Islet precursor cell (in vitro differentiated cells): ENCODE results near the gene CPD.
A peak's percentile ranks its signal among the peaks of the same experiment; 100 is the strongest.
"Not testable (repeated sequence)": the region's sequence is repeated elsewhere in the genome, so short reads cannot be mapped to it uniquely, and the experiment has no call there.

Experiments
- DNase-seq: peaks from one replicate; pipeline ENCODE4 v3.0.0-alpha.2; 2018

The CPD gene

DNA sequence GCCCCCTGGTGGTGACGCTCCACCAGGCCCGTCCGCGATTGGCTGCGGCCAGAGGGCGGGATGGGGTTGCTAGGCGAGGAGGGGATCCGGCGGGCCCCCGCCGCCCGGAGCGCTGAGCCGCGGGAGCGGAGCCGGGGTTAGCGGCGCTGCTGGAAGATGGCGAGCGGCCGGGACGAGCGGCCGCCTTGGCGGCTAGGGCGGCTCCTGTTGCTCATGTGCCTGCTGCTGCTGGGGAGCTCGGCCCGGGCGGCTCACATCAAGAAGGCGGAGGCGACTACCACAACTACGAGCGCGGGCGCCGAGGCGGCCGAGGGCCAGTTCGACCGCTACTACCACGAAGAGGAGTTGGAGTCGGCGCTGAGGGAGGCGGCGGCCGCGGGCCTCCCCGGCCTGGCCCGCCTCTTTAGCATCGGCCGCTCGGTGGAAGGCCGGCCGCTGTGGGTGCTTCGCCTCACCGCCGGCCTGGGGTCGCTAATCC, at the start of gene CPD:
CPD (plus strand) TSS at position 103 of the 478 bp plus-strand sequence; CDS start at position 157, 54 bp downstream.
- peak; percentile 99 for DNase-seq

DNA sequence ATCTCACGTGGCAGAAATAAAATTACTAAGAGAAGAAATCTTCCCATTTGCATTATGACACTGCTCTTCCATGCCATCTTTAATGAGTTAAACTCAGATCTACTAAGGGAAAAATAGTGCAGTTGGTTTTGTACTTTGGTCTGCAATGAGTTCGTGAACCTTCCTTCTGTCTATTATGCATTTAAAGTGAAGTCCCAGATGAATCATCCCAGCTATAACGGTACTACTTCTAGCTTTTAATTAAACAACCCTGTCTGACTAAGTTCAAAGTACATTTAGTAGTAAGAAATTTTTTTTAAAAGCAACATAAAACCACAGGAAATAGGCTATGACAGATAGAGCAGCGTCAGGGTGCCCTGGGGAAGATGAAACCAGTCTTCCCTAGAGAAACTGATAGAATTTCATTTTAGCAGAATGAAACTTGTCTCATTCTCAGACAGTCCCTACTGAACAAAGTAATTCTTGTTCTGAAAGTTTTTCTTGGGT, 46.6 kb upstream of the CPD start:
- no peak for DNase-seq

DNA sequence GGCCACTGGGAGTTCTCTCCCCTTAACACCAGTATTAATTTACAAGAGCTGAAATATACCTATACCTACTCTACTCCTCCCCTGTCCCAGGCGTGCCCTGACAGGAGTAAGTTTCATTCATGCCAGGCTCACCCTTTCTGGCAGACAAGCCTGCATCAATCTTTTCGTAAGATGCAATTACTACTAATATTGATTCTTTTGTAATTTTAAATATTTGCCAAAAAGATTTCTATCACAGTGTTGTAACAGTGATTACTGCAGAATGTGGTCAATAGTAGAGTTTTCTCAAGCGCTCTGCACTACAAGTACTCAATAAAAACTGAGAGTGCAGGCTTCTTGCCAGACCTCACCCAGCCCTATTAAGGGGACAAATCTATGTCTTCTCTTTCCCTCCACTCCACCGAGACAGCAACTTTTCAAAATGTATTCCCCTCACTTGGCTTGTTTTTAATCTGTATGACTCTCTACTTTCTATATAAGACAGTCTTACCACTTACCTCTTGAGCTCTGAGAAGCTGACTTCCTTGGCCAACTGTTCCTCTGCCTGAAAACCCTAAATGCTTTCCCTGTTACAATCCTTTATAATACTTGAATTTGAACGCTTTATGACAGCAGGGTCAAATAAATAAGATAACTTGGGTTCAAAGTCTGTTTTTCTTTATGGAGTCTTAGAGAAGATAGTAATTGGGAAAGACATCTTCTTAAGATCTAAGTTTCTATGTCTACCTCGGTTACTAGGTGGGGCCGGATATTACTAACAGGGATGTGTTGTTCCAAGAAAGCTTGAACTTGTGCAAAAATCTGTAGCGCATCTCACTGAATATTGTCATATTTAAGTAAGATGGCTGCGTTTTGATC, 45.0 kb upstream of the CPD start, which contains the start of gene TMIGD1:
TMIGD1 (minus strand) TSS at position 555 of the 858 bp plus-strand sequence. CDS start 1,924 bp downstream, outside the sequence.
- peak; percentile 14 for DNase-seq

DNA sequence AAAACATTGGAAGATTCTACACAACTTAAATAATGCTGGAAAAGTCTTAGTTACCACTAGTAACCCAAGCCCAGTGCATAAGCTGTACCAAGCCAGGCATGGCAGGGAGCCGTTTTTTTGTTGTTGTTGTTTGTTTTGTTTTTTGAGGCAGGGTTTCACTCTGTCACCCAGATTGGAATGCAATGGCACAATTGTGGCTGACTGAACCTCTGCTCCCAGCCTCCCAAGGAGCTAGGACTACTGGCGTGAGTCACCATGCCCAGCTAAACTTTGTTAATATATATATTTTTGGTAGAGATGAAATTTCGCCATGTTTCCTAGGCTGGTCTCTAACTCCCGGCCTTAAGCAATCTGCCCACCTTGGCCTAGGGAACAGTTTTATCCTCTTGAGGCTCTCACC, 44.3 kb upstream of the CPD start:
- DNase-seq, result peak; percentile 45

DNA sequence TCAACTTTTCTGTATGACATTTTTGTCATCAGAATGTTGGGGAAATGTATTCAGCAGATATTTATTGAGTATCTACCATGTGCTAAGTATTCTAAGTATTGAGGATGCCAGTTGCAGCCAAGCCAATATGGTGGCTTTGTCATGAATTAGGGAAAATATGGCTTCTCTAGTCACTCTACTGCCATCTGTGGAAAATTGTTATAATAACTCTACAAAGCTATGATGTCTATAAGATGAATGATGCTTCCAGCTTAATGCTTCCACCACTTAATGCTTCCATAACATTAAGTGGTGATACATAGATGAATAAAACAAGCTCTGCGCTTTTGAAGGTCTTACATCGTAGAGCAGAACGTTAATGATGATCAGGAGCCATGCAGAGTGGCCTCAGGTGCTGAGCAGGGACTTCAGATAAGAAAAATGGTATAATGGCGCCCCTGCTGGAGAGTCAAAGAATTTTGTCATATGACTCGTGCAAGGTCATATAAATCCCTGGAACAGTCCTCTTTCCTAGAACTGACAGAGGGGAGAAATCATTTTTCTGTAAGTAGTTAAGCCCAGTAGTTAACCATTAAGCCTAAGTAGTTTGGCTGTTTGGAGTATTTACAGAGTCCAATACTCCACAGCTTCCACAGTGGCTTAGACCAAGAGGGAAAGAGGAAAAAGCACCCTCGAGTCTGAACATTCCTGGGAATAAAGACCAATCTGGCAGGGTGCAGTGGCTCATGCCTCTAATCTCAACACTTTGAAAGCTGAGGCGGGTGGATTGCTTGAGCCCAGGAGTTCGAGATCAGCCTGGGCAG, 42.2 kb upstream of the CPD start:
- DNase-seq, result peak; percentile 75

DNA sequence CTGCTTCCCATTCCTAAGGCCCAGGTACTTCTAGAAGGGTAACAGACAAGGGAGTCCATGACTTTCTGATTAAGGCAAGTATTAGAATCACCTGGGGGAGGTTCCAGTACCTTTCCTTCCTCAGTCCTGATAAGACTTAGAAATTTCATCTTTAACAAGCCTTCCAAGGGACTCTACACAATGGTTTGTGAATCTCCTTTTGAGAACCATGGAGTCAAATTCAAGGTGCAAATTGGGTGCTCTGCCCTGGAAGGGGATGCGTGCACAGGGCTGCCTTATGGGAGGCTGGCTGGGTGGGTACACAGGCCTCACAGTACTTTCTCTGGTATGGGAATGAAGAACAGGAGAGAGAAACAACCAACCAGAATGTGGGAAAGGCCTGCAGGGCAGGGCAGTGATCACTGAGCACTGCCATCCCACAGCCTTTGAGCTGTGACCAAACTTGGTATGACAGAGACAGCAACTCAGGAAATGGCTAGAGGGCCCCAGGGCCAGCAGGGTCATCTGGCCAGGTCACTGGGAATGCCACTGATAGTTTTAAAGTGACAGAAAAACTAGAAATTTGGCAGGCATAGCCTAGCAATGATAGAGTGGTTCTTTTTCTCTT, 41.2 kb upstream of the CPD start:
- peak; percentile 94 for DNase-seq

DNA sequence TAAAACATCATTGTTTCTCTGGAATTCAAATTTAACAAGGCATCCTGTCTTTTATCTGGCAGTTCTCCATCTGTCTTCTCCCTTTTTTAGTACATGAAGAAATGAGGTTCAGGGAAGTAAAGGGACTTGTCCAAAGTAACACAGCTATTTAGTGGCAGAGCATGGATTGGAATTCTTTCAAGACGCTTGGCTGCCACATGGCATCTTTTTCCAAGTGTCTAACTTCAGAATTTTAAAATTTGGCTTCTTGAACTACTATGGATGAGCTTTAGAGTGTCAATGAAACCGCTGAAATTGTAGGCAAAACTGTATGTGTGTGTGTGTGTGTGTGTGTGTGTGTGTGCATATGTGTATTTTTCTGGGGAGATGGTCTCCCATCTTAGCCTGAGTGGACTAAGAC, 39.6 kb upstream of the CPD start:
- no peak for DNase-seq

DNA sequence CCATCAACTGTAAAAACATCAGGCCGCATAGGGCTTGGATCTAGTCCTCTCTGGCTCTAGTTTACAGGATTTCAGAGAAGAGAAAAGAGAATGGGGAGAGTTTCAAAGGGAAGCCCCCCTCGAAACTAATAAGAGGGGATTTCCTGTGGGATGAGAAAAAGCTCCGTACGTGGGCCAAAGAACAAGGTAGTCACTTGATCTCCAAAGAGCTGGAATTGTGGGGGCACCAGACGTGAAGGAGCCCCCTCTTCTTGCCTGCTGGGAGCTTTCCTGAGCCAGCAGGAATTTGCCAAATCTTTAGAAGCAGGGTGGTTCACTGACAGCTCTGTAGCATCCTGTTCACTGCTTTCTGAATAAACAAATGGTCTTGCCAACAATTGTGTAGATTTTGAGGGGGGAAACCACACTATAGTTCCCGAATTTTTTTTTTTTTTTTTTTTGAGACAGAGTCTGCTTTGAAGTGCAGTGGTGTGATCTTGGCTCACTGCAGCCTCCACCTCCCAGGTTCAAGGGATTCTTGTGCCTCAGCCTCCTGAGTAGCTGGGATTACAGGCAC, 37.8 kb upstream of the CPD start:
- no peak for DNase-seq

DNA sequence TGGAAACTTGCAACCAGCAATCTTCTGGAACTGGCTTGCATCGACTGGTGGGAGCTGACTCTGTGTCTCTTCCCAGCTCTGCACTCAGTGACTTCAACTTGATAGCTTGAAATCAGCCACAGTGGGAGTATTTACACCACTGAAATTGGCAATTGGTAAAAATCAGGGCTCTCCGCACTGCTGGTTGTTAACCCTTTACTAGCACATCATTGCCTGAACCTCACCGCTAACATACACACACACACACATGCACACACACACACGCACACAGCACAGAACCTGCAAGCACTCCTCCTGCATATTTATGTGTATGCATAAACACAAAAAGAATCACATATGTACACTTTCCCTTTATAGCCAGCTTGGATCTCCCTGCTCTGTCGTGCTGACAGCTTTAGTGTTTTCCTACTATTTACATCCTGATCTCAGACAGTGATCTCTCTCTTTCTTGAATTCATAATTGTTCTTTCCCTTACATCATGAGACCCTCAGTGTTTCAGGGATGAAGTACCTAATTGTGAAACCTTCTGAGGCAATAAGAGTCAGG, 37.0 kb upstream of the CPD start:
- peak; percentile 40 for DNase-seq

DNA sequence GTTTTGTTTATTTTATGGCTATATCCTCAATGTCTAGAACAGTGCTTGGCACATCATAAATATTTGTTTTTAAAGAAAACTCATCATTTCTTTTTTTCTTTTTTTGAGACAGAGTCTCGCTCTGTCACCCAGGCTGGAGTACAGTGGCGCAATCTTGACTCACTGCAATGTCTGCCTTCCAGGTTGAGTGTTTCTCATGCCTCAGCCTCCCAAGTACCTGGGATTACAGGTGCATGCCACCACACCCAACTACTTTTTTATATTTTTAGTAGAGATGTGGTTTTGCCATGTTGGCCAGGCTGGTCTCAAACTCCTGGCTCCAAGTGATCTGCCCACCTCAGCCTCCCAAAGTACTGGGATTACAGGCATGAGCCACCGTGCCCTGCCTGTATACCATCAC, 35.5 kb upstream of the CPD start:
- peak; percentile 26 for DNase-seq

DNA sequence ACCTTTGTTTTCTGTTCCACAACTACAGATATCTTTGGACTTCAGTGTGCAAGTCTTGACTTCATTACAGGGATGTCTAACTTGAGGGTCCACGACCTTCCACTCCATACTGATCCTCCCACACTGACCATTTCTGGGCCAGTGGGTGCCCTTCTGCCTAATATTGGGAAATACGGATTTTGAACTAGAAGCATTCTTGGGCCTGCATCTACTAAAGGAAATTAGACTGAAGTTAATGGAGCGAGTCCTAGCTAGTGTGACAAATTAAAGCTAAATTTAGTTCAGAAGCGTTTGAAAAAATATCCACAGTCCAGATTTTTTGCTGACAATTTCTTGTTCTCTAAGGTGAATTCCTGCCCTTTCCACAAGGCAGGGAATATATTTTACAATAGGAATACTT, 34.9 kb upstream of the CPD start:
- peak; percentile 29 for DNase-seq

DNA sequence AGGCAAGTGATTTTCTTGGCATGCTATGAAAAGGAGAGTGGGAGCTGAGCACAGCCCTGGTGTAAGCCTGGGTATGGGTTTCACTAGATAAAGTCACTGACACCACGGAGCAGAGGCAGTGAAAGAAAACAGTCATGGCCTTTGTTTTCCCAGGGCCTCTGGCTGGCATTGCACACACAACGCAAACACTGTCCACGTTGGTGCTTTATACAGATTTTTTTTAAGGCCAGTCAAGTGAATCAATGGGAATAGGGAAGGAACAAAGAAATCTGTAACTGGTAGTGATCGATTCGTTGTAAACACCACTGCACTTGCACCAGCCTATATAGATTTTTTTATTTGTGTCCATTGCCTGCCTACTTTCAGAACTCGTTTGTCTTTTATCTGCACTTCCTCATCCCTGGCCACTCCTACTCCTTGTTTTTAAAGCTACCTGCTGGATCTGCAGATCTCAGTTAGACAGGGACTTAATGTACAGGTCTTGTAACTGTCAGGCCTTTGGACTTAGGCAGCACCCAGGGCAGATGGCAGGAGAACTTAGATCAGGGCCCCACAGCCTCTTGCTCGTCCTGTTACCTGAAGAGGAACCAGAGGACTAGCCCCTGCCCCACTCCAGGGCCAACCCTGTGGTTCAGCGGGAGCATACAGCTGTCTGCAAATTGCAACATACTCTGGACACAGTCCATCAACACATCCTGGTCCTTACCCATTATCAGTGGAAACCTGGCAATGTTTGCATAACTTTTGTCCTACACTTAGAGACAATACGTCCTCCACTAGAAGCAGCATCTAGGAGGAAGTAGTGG, 34.2 kb upstream of the CPD start:
- DNase-seq, result peak; percentile 80

DNA sequence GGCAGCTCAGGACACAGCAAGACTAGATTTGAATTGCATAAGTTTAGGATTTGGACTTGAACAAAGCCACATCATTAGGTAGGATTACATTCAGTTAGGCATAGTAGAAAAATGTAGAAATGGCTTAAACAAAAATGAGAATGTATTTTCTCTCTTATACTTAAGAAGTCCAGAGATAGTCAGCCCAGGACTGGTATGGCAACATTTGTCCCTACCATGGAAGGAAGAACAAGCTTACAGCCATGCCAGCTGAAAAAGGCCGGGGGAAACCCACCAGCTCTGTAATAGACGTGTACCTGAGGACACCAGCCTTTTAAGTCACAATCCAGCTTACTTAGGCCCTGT, 33.7 kb upstream of the CPD start:
- no peak for DNase-seq

DNA sequence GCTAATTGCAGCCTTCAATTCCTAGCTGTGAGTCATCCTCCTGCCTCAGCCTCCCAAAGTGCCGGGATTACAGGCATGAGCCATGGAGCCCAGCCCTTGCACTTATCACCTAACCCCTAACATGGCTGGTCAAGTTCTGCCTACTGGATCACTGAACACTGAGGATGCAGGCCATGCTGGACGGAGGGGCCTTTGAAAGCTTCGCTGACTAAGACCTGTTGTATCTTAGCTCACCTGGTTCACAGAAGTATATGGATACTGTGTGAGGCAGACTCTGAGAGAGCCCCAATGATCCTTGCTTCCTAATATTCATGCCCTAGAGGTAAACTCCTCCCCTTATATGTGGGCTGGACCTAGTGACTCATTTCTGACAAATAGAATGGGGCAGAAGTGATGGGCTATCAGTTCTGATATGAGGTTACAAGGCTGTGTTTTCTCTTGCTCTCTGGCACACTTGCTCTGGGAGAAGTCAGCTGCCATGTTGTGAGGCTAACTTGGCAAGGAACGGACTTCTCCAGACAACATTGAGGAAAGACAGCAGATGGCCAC, 33.1 kb upstream of the CPD start:
- no peak for DNase-seq

DNA sequence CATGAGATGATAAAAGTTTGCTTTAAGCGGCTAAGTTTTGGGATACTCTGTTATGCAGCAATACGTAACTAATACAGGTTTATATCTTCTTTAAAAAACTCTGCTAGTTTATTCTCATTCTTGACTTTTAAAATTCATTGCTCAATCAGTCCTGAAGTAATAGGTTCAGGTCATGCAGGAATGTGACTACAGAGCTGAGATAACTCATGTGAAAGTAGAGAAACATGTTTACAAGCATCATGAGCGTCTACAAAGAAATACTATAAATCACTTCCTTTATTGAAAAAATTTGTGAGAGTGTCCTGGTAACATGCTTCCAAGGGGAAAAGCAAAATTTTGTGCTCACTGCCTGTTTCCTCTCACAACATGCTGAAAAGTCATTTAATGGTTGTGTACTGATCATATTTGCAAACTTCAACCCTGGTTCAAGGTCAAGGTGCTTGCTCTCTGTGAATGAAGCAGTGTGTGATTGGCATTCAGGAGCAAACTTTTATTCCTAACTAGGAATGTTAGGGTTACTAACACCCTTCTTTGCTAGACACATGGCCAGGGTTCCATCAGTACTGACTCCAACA, 32.4 kb upstream of the CPD start:
- no peak for DNase-seq

DNA sequence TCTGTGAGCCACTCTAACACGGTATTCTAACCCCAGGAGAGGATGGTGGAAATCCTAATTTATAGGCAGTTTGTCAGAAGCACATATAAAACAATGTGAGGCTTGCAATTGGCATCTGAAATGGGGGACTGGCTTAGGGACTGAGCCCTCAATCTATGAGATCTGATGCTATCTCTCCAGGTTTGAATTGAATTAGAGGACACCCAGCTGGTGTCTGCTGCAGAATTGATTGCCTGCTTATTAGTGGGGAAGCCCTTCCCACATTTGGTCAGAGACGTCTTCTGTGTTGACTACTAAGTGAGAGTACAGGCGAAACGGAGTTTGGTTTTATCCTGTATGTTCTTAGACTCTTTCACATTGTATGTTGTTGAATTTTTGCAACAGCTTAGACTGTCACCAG, 31.2 kb upstream of the CPD start:
- DNase-seq, result peak; percentile 36

DNA sequence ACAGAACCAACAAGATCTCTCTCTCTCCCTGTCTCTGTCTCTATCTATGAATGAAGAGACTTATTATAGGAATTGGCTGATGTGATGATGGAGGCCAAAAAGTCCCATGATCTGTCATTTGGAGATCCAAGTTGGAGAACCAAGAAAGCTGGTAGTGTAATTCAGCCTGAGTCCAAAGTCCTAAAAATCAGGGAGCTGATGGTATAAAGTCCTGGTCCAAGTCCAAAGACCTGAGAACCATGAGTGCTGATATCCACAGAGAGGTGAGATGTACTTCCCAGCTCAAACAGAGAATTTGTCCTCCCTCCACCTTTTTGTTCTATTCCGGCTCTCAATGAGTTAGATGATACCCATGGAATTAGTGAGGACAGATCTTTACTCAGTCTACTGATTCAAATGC, 29.5 kb upstream of the CPD start:
- DNase-seq, result no peak

DNA sequence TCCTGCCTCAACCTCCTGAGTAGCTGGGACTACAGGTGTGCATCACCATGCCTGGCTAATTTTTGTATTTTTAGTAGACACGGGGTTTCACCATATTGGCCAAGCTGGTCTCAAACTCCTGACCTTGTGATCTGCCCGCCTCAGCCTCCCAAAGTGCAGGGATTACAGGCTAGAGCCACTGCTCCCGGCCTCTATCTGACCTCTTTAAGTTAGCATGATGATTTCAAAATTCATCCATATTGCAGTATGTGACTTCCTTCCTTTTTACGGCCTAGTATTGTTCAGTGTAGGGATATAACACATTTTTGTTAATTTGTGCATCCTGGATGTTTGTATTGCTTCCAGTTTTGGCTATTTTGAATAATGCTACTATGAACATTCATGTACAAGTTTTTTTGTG, 27.5 kb upstream of the CPD start:
- not testable (repeated sequence) for DNase-seq

DNA sequence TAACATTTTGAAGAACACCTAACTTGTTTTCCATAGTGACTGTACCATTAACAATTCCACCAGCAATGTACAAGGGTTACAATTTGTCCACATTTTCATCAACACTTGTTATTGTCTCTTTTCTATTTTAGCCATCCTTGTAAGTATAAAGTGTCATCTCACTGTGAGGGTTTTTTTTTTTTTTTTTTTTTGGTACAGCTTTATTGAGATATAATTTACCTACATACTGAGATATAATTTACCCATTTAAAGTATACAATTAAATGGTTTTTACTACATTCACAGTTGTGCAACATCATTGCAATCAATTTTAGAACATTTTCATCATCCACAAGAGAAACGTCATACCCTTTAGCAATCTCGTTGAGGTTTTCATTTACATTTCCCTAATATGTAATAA, 27.0 kb upstream of the CPD start:
- DNase-seq, result no peak

DNA sequence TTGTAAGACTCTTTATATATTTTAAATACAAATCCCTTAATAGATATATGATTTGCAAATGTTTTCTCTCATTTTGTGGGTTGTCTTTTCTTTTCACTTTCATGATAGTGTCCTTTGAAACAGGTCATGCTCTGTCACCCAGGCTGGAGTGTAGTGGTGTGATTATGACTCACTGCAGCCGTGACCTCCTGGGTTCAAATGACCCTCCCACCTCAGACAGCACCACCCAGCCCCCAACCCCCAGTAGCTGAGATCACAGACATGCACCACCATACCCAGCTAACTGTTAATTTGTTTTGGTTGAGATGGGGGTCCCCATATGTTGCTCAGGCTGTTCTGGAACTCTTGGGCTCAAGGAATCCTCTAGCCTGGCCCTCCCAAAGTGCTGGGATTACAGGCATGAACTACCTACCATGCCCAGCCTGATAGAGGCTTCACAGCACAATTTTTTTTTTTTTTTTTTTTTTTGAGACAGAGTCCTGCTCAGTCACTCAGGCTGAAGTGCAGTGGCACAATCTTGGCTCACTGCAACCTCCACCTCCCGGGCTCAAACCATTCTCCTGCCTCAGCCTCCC, 26.4 kb upstream of the CPD start:
- no peak for DNase-seq

DNA sequence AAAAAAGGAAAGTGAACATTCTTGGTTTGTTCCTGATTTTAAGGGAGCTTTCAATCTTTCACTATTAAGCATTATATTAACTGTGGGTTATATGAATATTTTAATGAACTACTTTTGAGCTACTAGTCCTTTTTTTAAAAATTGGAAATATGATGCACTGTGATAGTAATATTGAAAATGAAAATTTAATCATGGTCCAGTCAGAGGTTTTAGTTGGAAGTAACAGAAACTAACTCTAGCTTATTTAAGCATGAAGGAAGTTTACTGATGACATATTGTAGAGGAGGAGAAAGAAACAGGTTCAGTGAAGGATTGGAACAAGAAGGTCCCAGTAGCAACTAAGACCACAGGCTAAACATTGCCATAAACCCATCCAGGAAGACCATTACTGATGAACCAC, 24.0 kb upstream of the CPD start:
- DNase-seq, result no peak
